Measurements from ENCODE around the gene RNLS. TPM values are rescaled to one million over a fixed set of nuclear protein-coding genes. Genes with fewer than 3 reads are reported as not detected.
A peak's percentile ranks its signal among the peaks of the same experiment; 100 is the strongest.

The RNLS gene
- total RNA-seq, 1 donor from 2014 or later = 5.3 TPM

DNA sequence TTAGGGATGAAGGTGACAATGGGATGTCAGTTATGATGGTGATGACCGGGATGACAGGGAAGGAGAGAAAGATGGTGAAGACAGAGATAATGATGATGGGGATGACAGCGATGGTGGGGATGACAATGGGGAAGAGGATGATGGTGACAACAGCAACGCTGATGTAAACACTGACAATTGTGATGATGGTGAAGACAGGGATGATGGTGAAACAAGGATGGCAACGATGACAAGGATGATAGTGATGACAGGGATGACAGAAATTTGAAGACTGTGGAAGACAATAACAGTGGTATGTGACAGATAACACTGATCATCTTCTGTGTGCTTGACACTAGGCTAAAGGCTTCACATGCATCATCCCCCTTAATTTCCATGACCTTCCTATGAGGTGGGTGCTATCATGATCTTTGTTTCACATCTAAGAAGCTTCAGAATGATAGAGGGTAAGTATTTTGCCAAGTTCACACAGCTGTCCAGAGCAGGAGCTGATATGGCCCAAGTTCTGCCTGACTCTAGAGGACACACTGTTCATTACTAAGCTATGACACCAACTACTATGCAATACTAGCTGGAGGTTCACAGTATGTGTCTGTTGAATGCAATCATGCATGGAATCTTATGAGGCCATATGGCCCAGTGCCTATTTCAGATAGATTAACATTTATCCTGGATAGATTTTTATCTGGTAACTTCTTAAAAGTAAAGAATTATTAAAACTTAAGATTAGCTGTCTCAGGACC lies 105.6 kb downstream of the RNLS start:
- no peak for DNase-seq (ENCODE audit: low spot score)

DNA sequence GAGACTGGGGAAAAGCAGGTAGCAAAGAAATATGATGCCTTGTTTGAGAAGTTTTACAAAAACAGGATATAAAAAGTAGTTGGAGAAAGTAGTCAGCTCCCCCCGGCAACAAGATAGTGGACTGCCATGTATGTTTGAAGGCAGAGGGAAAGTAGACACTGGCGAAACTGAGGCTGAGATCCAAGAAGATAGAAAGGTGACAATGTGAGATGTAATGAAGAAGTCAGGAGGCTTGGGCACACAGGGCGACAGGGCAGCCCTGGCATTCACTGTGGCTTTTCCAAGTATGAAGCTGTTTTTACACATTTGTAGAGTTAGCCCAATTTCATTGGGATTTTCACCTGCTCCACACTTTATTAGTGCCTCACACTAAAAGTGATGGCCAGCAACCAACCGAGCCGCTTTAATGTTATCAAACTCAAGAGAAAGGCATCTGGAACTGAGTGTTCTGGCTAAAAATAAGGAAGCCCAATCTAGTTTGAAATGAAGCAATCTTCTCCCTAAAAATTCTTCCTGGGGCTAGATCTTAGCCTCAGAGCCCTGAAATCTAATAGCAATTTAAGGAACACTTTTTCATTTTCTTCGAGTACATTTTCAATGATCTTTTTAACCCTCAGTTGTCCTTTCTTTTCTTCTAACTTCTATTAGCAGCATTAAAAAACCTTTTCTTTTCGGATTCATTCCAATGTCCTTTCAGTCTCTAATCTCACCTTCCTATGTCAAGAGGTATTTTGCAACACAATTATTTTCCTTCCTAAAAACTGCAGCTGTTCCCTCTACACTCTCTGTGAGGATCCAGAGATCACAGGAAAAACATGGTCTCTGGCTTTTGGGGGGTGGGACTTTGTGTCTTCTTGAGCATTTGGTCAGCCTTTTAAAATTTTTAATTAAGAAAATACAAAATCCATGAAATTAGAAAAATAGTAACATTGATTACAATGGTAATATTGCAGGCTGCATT lies 108.0 kb downstream of the RNLS start:
- DNase-seq (ENCODE audit: low spot score) = no peak

DNA sequence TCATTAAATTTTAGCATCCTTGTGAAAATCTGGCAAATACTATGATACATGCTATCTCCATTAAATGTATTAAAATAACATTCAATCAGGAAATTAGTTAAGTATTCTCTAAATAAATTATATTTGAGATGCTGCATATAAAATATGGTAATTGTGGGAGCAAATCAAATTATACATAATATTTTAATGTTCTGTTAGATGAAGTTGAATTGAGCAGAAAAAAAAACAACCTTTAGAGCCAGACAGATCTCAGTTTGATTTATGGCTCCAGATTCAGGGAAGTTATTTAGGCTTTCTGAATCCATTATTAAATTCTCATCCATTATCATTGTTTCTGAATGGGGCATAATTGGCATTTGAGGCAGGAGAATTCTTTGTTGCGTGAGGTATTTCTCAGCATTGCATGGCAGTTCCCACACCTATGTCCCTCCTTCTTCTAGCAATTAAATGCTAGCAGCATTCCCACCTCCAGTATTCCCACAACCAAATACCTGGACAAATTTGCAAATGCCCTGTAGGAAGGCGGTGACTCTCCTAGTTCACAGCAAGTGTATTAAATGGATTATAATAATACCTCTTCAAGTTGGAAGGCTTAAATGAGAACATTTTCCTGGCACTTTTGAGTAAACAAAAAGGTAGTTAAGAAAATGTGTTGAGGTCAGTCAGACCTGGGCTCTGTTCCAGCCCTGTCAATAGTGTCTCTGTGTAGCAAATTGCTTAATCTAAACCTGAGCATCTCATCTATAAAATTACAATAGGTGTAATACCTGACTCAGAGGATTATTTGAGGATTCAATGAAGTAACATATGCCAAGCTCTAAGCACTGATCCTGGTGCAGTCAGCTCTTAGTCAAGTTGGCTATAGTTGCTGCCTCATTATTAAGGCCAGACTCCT lies 108.9 kb downstream of the RNLS start:
- no peak for DNase-seq (ENCODE audit: low spot score)

DNA sequence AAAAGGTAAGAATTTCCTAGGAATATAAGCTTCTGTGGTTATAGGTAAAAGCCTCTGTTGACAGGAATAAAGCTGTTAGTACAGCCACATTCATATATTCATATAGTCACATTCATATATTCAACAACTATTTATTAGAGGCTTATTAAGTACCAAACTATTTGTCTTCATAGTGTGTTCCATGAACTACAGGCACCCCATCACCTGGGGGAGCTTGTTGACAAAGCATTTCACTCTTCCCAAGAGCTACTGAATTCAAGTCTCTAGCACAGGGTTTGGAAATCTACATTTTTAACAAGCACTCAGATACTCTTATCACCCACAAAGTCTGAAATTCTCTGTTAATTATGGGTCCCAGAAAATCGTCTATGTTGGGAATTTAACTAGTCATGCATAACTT lies 110.6 kb downstream of the RNLS start:
- no peak for DNase-seq (ENCODE audit: low spot score)

DNA sequence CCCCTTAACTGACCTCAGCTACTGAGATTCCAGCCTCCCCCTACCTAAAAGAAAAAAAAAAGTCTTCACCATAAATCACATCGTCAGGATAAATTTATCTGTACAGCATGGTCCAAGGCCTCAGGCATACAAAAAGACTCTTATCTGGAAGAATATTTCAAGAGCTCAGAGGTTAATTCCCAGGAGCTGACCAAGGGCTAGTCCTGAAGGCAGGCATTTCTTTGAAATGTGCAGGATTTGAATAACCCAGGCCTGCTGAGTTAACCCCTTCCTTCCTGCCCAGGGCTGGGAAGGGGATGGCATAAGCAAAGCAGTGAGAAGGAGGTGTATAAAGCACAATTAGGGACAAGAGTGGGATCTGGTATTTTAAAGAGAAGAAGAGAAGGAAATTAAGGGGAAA lies 111.2 kb downstream of the RNLS start:
- no peak for DNase-seq (ENCODE audit: low spot score)

DNA sequence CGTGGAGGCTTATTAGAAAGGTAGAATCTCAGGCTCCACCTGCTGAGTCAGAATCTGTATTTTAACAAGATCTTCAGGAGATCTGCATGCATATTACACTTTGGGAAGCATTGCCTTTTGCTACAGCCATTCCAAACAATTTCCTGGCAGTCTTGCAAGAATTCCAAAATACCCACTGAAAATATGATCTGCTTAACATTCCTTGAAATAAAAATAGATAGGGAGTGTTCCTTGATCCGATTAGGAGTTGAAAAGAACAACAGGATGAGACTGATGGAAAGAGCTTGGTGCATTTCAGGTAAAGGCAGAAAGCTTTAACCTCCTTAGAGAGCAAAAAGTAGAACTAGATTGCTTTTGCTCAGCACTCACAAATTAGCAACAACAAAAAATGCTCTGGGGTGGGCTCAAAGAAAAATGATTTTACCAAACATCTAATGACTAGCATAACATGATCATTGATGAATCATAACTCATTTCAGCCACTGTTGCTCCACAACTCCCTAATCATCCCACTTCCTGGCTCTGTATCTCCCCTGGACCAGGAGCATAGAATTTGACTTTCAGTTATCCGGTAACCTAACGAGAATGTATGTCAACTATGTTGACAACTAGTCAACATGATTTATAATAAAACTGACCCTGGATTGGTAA lies 115.2 kb downstream of the RNLS start:
- DNase-seq (ENCODE audit: low spot score) = no peak

DNA sequence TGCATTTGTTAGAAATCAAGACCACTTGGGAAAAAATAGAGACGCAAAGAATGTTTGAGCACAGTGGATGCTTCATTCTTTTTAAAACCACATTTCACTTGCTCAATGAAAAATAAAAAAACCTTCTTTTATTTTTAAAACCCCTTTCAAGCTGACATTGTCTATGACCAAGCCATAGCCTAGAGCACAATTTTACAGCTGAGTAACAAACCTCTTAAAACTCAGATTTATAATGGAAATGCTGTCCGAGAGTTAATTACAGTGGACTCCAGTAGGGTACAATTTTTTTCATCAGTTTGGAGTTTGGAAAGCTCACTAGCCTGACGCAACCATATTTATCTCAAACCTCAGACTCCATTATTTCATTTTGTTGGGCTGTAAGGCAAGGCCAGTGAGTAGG lies 116.3 kb downstream of the RNLS start:
- DNase-seq (ENCODE audit: low spot score) = no peak

DNA sequence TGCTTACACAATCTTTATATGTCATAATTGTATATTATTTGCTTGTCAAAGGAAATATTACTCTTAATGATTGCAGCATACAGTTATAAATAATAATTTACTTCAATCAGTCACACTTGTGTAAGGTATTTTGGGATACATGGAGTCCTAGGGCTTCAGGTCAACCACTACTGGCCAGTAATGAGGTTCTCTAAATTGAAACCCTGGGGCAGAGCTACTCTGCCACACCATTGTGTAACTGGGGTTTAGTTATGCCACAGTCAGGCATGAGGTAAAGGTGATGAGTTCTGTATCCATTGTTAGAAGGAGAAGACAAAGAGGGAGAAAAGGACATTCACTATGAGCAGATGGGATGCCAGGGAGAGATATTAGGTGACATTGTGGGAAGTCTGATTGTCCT lies 117.4 kb downstream of the RNLS start:
- DNase-seq (ENCODE audit: low spot score) = no peak

DNA sequence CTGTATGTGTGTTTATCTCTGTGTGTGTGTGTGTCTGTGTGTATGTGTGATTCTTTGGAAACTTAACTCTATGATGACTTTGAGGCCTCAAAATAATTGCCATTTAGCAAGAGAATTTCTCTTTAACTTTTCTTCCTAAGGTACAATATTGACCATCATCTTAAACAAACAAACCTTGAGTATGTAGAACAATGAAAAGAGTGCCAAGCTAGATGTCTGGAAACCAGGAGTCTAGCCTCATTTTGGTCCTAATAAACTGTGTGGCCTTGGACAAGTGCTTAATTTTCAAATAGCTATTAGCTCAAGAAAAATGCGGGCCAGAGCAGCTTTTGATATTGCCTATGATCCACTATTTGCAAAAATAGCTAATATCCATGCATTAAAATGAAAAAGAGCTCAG lies 119.3 kb downstream of the RNLS start:
- DNase-seq (ENCODE audit: low spot score) = no peak

DNA sequence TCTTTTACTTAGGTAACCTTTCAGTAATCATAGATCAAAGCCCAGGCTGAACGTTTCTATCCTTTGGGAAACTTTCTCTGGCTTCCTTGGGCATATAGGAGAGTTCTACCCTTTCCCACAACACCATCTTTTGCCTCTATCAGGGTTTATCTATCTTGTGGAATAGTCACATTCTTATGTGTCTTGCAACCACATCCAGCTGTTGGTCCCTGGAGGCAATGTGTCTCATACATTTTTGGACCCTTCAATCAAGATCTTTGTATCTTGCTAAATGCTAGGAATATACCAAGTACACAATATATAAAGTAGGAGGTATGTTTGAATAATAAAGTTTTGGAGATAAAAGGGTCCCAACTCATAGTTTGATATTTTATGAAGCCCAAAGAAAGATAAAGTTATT lies 121.7 kb downstream of the RNLS start:
- no peak for DNase-seq (ENCODE audit: low spot score)

DNA sequence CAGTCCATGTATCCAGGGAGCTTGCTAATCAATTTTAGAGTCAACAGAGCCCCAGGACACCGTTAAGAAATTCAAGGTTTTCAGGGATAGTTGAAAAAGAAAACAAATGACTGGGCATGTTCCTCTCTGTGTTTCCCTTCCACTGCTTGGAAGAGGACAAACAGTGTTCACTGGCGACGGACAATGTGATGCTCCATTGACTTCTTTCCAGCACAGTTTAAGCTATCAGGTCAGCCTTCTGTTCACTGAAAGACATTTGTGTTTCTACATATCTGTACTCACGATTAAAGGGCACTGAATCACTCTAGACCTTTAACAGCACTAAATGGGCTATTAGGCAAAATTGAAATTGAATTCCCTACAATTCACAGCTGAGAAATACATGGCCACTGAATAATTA lies 123.6 kb downstream of the RNLS start:
- no peak for DNase-seq (ENCODE audit: low spot score)

DNA sequence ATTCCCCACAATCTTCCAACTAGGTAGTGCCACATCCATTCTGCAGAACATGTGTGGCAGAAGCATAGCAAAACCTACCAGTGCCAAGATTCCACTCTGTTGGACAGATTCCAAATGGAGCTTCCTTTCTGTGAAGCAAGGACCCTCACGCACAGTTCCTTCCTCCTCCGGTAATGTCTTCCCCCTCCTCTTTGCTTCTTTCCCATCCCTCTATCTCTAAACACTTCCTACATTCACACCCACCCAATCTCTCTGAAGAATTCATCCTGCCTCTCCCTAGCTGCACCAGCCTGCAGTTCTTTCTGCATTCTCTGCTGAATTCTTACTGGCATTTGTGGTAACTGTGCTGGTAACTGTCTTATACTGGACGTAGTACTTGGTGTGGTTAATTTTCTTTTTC lies 124.9 kb downstream of the RNLS start:
- DNase-seq (ENCODE audit: low spot score) = no peak

DNA sequence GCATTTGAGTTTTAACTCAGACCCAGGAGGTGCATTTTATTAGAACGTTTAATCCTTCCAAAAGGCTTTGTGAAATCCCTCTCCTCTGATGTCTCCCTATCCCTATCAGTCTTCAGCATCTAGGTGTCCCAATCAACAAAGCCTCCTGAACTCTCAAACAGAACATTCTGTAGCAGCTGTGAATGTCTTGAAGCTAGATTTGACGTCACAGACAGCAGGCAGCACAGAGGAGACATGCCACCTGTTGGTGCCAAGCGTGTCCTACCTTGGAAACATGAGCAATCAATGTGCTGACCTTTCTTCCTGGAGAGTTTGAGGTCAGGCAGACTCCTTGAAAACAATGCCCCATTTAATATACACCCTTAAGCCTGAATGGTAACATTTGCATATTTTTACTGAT lies 125.5 kb downstream of the RNLS start:
- DNase-seq (ENCODE audit: low spot score) = no peak

DNA sequence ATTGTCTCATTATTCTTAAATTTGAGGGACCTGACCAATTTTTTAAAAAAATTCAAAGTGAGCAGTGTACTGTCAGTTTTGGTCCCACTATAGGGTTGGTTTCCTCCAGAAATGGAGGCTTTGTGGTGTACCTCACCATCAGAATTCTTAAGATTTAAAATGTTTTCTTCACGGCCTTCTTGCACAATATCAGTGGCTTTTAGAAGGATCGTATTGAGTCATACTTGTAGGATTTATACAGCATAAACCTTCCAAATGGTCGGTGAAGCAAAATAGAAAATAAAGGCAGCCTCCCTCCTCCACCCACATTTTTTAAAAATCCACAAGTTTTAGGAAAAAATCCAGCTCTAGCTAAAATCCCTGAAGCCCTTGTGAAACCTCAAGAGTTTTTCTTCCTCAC lies 126.4 kb downstream of the RNLS start:
- DNase-seq (ENCODE audit: low spot score) = peak; percentile 89

DNA sequence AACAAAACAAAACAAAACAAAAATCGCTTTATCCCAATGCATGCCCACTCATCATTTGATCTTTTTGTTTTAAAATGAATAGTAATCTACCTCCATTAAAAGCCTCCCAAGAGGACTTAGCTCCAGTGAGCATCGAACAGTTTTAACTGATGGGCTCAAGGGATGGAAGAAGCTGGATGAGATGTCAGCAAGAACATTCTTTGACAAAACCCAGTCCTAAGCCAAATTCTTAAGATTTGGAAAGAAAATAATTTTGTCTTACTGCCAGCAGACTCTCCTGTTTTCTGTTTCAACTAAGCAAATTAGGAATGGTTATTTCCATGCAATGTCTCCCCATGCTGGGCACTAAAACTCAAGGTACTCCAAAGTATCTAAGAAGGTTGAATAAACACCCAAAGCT lies 127.3 kb downstream of the RNLS start:
- DNase-seq (ENCODE audit: low spot score) = peak; percentile 81

DNA sequence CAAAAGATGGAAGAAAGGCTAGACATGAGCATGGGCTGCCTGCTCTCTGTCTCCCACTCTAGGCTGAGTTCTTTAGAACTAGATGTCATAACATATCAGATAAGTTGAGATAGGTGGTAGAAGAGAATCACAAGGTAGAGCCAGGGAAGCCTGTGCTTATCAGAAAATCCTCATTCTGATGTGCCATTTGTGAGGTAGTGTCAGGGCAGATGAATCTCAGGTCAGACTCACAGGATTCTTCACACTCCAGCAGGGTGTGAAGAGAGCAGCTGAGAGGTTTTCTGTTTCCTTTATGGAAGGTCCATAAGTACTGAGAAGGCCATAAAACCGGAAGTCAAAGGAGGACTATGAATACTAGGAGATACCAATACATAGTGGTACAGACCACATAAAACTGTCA lies 132.9 kb downstream of the RNLS start:
- no peak for DNase-seq (ENCODE audit: low spot score)

DNA sequence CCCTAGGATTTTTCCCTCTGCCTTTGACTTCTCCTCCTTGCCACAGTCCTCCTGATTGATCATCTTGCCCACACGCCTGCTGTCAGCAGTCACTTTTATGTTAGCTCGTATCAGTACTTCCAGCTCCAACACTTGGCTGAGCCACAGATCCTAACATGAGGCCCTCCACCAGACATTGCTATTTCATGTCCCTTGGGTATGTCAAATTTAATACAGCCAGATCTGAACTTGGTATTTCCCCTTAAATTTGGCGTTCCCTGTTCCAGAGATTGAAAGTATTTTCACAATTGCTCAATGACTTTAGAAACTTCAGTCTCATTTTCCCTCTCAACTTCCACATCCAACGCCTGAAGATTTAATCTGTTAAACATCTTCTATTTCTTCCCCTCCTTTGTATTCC lies 140.4 kb downstream of the RNLS start:
- no peak for DNase-seq (ENCODE audit: low spot score)

DNA sequence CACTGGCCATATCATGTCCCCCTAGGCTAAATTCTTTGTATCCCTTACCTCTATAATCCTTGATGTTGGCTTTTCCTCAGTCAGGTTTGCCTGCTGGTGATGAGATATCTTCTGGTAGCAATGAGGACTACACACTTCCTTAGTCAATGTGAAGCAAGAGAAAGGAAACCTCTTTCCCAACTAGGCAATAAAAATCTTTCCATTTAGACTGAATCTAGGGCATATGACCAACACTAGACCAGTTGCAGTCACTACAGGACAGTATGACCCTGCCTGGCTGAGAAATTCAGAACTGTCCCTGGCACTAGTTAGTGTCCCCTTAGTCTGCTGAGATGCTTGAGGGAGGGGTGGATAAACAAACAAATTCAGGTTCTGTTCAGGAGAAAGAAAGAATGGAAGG lies 142.6 kb downstream of the RNLS start:
- DNase-seq (ENCODE audit: low spot score) = no peak

DNA sequence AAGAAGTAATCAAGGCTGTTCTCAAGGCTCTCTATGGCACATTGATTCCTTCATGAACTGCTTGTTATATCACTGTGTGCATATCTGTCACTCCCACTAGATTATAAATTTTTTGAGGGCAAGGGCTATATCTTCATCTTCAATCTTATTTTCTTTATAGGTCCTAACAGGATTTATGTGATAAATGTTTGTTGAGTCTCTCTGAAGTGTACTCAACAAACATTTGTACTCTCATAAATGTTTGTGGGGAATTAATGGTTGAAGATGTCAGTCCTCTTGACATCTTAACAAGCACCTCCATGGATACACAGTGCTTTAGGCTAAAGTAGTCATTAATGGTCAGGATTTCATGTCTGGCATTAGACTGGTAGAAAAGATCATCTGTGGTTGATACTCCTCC lies 143.2 kb downstream of the RNLS start:
- no peak for DNase-seq (ENCODE audit: low spot score)

DNA sequence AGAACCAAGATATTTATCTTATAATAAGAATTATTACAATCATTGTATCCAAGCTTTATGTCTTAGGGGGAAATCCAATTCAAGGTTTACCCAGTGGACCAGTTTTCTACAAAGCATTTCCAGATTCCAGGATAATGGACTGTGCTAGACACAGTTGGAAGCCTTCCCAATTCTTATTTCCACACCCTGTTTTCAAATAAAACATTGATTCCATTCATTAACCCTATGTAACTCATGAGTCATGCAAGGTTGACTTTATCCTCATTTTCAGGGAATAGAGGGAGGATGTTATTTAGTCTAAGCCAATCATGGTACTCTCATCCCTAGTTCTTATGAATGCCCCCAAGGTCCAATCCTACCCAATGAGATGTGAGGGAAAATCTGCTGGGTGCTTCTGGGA lies 145.7 kb downstream of the RNLS start:
- DNase-seq (ENCODE audit: low spot score) = no peak

DNA sequence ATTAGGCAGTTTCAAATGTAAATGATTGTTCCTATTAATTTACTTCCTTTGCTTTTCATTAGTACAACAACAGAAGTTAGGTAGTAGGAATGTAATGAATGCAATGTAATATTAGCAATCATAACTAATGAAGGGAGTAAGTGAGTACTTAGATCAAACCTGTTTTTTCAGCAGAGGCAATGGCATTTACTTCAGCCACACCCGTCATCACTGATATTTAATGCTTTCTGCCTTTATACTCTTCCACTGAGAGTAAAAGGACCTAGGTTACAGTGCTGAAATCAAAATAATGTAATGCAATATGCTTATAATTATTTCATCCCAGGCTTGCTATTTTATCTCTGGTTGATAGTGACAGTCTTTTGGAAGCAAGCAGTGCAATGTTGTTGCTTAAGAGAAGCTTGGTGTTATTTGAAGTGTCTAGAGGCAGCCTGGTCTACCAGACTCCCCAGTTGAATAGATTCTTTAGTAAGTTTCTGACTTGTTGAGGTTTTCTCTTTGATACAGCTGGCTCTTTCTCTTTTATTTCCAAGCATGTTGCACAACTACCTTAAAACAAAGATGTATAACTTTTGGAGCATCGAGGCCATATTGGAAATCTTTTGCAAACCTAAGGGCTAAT lies 149.4 kb downstream of the RNLS start:
- no peak for DNase-seq (ENCODE audit: low spot score)

Measured in umbilical cord (tissue), 2 donors.